ENCODE measurements around the gene SLC45A1.

GRCh38 chr1:8285103-8285502 lies 32.8 kb upstream of the SLC45A1 start:
- TF ChIP-seq, protein P1, sequence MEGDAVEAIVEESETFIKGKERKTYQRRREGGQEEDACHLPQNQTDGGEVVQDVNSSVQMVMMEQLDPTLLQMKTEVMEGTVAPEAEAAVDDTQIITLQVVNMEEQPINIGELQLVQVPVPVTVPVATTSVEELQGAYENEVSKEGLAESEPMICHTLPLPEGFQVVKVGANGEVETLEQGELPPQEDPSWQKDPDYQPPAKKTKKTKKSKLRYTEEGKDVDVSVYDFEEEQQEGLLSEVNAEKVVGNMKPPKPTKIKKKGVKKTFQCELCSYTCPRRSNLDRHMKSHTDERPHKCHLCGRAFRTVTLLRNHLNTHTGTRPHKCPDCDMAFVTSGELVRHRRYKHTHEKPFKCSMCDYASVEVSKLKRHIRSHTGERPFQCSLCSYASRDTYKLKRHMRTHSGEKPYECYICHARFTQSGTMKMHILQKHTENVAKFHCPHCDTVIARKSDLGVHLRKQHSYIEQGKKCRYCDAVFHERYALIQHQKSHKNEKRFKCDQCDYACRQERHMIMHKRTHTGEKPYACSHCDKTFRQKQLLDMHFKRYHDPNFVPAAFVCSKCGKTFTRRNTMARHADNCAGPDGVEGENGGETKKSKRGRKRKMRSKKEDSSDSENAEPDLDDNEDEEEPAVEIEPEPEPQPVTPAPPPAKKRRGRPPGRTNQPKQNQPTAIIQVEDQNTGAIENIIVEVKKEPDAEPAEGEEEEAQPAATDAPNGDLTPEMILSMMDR (IDR thresholded peaks at IDR 0.05): no peak
- TF ChIP-seq POLR2A (IDR thresholded peaks at IDR 0.05) (no peak), POLR2AphosphoS5 (IDR thresholded peaks at IDR 0.05) (no peak)

Data from prostate gland (tissue), 2 donors.